CD4-positive, alpha-beta T cell treated with Interleukin-1 beta for 1 hour (primary cell): ENCODE data around the gene RNF121.

Experiments used
- DNase-seq, 2 donors: peaks; one replicate each; pipeline ENCODE4 v3.0.0-alpha.2; 2020 to 2022

The RNF121 gene

GRCh38 chr11:72006309-72007088 lies 77.7 kb downstream of the RNF121 start:
- no peak for DNase-seq

GRCh38 chr11:72007089-72007476 lies 78.2 kb downstream of the RNF121 start:
- DNase-seq = no peak

GRCh38 chr11:72007587-72007986 lies 78.7 kb downstream of the RNF121 start:
- DNase-seq = no peak

- DNase-seq = no peak
Observed at GRCh38 chr11:72008728-72009127, 79.9 kb downstream of the RNF121 start.

GRCh38 chr11:72009156-72009555 lies 80.3 kb downstream of the RNF121 start:
- no peak for DNase-seq

- no peak for DNase-seq
Observed at GRCh38 chr11:72010529-72011233, 81.8 kb downstream of the RNF121 start.

GRCh38 chr11:72012091-72012630 lies 83.3 kb downstream of the RNF121 start:
- DNase-seq = no peak

- DNase-seq = no peak
Observed at GRCh38 chr11:72012897-72013721, 84.3 kb downstream of the RNF121 start.

GRCh38 chr11:72013765-72014711 lies 85.2 kb downstream of the RNF121 start:
- DNase-seq = no peak

GRCh38 chr11:72014761-72015320 lies 86.0 kb downstream of the RNF121 start:
- no peak for DNase-seq

- no peak for DNase-seq
Observed at GRCh38 chr11:72015511-72016061, 86.7 kb downstream of the RNF121 start.

- DNase-seq = no peak
Observed at GRCh38 chr11:72018171-72018570, 89.3 kb downstream of the RNF121 start.

- DNase-seq = no peak
Observed at GRCh38 chr11:72023335-72023734, 94.5 kb downstream of the RNF121 start.

GRCh38 chr11:72024069-72024754 lies 95.4 kb downstream of the RNF121 start:
- no peak for DNase-seq

GRCh38 chr11:72026090-72026489 lies 97.2 kb downstream of the RNF121 start:
- no peak for DNase-seq

- no peak for DNase-seq
Observed at GRCh38 chr11:72030472-72031045, 101.7 kb downstream of the RNF121 start.

GRCh38 chr11:72036687-72037086 lies 107.8 kb downstream of the RNF121 start:
- no peak for DNase-seq

GRCh38 chr11:72037554-72038311 lies 108.9 kb downstream of the RNF121 start:
- DNase-seq = no peak

- no peak for DNase-seq
Observed at GRCh38 chr11:72038491-72038890, 109.6 kb downstream of the RNF121 start.
